HL-60 (cell line): Measurements from ENCODE around the gene MAP2K3.
"Not testable (repeated sequence)": the region's sequence is repeated elsewhere in the genome, so short reads cannot be mapped to it uniquely, and the experiment has no call there.

Source experiments
- CTCF ChIP-seq: IDR thresholded peaks from one replicate; pipeline ENCODE4 v1.5.1; 2011; ENCODE audit warnings: low read length, control low read depth, inconsistent platforms; ENCODE audit not compliant: insufficient read depth
- GABPA ChIP-seq: IDR thresholded peaks from 2 replicates; pipeline ENCODE4 v1.6.1; 2012; ENCODE audit warnings: low read depth
- POLR2AphosphoS5 ChIP-seq: IDR thresholded peaks from 2 replicates; pipeline ENCODE4 v1.6.1; 2012; ENCODE audit warnings: low read depth
- REST ChIP-seq: IDR thresholded peaks from 2 replicates; pipeline ENCODE4 v1.6.1; 2012; ENCODE audit warnings: low read depth; ENCODE audit not compliant: insufficient replicate concordance

GRCh38 chr17:21348926-21349261, 64.4 kb downstream of the MAP2K3 start:
- not testable (repeated sequence) for TF ChIP-seq CTCF, REST, GABPA, POLR2AphosphoS5
